ENCODE data around the gene GALNS. TPM values are rescaled to one million over a fixed set of nuclear protein-coding genes. Genes with fewer than 3 reads are reported as not detected.
"Not testable (repeated sequence)": the region's sequence is repeated elsewhere in the genome, so short reads cannot be mapped to it uniquely, and the experiment has no call there.

Gene GALNS
- total RNA-seq, 1 donor from 2014 or later = 18.1 TPM

DNA sequence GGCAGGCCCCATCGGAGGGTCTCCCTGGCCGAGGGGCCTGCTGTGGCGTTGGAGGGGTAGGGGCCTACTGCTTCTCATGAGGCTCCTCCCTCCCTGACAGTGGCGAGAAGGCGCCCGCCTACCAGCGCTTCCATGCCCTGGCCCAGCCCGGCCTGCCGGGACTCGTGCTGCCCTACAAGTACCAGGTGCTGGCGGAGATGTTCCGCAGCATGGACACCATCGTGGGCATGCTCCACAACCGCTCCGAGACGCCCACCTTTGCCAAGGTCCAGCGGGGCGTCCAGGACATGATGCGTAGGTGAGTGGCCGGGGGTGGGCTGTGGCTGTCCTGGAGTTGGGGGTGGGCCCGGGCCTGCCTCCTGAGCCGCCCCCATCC, 51.4 kb downstream of the GALNS start:
- no peak for DNase-seq

DNA sequence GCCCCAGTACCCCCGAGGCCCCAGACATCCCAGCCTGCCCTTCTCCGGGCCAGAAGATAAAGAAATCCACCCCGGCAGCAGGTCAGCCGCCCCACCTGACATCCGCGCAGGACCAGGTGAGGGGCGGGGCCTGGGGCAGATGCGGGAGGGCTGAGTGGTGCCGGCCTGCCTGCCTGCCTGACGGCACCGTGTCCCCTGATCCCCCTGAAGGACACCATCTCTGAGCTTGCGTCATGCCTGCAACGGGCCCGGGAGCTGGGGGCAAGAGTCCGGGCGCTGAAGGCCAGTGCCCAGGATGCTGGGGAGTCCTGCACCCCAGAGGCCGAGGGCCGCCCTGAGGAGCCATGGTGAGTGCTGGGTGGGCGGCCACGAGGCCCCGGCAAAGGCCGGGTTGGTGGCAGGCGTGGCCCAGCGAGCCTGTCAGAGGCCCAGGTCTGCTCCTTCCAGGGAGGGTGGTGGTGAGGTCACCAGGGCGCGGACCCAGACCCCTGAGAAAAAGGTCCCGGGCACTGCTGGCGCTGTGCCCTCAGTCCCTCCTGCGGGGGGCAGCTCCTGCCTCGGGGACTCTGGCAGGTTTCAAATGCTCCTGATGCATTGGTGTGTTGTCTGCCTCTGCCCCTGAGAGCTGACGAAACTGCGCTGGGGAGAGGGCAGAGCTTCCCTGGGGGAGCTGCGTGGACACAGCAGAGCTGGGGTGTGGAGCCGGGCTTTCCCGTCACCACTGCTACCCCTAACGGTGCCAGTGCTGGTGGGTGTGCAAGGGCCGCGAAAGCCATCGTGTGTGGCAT, 52.0 kb downstream of the GALNS start:
- DNase-seq = no peak

DNA sequence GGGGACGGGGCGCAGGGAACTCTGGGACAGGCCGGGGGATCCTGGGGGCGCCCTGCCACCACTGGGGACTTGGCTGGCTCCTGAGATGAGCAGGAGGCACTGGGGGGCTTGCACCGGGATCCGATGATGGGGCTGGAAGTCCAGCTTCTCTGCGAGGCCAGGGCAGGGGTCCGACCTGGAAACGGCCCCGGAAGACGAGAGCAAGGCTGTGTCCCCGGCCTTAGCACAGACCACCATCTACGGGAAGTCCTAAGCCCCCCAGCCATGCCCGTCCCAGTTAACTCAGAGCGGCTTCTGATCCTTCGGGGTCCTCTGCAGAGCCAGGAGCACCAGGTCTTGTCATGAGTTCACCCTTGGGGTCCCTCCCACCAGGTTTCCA, 52.6 kb downstream of the GALNS start:
- no peak for DNase-seq

DNA sequence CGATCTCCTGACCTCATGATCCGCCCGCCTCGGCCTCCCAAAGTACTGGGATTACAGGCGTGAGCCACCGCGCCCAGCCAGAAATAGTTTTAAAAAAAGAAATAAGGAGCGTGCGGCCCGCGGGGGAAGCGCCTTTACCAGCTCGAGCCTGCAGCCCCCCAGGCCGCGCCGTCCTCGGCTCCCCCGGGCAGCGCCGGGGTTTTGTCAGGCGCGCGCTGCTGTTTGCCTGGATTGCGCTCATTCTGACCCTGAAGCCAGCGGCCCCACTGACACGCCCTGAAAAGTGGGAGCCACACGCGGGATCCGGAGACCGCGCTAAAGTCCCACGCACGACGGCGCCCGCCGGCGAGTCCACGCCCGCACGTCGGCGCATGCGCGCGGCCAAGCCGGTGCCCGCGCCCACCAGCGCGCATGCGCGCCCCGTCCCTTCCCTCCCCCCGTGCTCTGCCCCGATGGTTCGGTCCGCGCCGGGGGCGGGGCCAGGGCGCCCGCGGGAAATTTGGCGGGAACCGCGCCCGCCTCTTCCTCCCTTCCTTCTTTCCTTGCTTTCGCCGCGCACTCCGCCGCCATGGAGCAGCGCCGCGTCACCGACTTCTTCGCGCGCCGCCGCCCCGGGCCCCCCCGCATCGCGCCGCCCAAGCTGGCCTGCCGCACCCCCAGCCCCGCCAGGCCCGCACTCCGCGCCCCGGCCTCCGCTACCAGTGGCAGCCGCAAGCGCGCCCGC, 53.3 kb downstream of the GALNS start, which contains the start of gene CDT1:
Gene CDT1, plus strand, starts transcription at position 526 of the 724 bp plus-strand sequence. Its CDS starts 43 bp downstream, at position 569.
- peak; percentile 84 for DNase-seq

DNA sequence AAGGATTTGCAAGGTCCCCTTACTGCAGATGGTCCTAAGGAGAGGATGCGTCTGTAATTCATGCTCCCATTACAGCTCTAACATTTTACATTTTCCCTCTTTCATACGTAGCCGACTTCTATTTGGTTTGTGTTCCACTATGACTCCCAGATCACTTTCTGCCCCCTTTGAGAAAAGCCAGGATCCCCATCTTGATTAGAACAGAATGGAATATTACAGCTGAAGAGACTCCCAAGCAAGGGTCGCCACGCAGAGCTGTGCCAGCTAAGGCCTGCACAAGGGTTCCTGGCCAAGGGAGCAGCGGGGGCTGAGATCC, 56.5 kb downstream of the GALNS start:
- no peak for DNase-seq

DNA sequence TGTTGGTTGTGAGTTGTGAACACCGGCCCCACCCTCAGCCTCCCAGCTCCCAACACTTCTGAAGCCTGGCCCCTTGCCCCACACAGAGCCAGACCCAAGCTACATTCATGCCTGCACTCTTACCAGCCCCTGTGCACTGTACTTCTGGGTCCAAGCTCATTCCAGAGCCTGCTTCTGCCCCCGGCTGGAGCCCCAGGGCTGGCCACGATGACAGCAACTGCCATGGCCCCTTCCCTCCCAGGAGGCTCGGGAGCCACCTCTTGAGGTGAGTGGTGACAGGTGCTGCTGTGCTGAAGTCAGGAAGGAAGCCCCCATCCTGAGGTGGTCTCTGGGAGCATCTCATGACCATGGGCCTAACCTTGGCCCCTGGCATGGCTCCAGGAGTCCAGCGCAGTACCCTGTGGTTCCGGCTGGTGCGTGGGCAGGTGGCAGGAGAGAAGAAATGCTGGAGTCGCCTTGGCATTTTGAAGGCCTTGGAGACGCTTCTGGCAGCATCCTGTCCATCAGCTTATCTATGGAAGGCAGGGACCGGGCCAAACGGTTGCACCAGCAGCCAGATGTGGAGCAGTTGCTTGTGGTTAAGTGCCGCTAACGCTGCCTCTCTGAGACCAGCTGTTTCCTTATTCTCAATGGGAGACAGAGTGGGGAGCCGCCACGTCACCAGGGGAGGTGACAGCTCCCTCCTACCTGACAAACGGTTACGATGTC, 57.0 kb downstream of the GALNS start:
- no peak for DNase-seq

DNA sequence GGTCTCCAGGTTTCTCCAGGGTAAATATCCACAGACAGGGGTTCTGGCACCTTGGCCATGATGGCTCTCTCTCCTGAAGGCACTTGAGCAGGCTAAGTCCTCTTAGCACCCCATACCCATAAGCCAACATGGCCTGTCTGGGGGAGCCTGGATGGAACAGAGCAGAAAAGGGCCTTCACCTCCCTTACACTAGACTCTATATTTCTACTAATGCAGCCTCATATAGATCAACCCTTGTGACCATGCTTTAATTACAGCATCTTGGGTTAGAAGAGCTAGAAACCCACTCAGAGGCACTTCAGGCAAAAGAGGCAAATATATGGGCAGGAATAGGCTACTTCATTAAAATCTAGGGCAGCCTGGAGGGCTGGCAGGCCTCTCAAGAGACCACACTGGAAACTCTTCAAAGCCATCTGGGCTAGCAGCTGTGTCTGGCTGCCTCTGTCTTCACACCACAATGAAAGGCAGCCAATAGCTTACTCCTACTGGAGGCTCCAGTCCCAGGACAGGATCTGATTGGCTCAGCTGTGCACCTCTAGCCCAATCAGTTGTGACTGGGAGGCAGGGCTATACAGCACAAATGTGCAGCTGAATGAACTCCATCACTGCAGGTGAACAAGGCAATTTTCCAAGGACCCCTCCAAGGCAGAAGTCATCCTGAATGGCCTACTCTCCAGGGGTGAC, 57.8 kb downstream of the GALNS start:
- DNase-seq = no peak

DNA sequence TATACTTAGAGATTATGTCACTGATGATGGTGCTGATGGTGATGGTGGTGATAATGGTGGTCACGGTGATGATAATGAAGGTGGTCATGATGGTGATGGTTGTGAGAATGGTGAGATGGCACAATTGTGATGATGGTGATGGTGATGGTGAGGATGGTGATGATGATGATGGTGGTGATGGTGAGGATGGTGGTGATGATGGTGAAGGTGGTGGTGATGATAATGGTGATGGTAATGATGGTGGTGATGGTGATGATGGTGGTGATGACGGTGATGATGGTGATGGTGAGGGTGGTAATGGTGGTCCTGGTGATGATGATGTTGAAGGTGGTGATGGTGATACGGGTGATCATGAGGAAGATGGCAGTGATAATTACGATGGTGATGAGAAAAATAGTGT, 58.7 kb downstream of the GALNS start:
- DNase-seq = no peak

DNA sequence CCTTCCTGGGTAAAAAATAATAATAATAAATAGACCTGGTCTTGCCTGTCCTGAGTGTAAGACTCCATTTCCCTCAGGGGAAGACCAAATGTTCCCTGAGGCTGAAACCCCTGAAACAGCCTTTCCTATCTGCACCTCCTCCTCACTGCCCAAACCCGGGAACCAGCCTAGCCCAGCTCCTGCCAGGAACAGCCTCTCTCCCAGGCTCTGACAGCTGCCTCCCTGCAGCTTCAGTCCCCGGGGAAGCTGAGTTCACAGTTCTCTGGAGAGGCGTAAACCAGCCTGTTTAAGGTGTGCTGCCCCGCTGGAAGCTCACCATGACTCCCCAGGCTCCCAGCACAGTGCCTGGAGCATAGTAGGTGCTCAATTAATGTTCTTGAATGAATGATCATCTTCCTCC, 60.5 kb downstream of the GALNS start:
- no peak for DNase-seq

DNA sequence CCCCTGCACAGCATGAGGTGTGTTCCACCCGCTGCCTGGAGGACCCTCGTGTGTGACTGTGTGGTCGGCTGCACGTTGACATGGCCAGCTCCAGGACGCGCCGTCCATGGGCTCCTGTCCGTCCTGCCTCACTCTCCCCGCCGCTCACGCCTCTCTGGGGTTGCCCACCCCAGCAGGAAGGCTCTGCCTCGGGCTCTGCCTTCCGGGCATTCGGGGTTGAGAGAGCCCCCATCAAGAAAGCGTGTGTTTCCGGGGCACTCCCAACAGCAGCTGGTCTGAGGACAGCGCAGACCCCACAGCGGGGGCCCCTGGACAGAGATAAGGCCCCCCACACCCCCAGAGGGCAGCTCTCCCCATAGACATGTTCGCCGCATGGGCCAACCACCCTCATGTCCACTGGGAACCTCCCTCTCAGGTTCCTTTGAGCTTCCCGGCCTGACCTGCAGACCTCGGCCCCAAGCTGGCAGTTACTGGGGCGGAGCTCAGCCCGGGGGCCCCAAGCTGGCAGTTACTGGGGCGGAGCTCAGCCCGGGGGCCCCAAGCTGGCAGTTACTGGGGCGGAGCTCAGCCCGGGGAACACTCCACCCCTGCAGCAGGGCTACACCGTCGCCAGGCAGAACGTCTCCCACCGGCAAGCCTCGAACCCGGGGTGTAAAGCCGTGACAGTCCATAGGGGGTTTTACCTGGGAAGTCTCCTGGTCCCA, 63.3 kb downstream of the GALNS start:
- DNase-seq = no peak

DNA sequence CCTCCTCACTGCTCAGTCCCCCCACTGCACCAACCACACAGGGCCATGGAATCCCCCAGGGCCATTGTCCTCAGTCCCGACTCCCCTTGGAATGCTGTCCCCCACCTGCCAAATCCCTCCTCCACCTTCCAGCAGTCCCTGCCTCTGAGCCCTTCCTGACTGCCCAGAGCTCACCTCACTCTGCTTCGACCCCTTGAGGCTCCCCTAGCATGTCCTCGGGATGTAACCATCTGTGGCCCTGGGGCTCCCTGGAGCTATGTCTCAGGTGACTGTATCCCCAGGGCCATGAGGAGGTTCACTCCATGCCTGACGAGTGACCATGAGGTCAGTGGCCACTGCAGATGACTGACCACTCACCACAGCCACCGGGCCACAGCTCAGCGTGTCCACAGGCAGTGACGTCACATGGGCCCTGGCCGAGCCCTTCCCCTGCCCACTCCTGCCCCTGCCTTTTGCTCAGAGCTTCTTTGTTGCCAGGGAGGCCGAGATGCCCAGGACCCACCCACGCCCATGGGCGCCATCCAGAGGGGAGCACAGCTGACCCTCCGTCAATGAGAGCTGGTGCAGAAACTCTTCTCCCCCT, 64.0 kb downstream of the GALNS start:
- no peak for DNase-seq

DNA sequence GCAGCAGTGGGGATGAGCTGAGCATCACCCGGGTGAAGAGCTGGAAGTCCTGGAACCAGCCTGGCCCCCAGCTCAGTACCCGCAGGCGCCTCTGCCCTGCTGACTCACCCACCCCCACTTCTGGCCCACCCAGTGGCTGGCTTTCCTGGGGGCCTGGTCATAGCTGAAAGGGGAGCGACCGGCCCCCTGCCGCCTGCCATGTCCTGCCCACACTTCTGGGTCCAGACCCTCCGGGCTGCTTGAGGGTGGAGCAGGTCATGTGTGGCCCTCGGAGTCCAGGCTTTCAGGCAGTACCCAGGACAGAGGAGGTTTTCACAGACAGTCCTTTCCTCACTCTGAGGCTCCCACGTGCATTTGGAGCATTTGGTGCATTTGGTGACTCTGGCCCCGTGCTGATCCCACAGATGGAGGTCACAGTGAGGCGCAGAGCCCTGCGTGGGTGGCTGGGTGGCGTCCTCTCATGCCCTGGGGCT, 64.6 kb downstream of the GALNS start:
- no peak for DNase-seq

DNA sequence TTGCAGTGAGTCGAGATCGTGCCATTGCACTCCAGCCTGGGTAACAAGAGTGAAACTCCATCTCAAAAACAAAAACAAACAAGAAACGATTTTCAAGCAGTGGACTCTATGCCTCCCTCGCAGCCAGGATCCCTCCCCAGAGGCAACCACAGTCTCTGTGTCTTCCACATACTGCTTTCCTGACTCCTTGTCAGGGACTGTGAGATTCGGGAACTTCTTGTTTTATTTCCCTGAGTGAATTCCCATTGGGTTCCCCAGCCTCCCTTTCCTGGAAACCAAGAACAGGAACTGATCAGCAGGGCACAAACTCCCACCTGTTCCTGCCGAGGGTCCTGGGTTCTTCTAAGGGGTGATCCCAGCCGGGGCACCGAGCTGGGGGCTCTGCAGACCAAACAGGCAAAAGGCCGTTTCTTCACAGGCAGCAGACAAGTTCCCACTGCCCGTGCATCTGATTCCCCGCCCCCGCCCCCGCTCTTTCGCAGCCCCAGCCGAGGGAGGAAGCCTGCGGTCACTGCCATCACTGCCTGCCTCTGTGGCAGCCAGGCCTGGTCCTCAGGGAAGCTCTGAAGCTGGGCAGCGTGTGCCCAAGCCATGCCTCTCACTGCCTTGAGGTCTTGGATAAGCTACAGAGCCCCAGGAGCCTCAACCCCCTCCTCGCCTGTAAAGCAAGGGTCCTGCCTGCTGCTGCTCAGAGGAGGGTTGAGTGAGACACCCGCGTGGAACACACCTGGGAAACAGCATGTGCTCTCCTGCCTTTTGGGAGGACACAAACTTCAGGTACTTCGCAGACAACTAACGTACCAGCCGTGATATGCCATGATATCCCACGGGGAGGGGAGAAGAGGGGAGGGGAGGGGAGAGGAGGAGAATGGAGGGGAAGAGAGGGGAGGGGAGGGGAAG, 66.2 kb downstream of the GALNS start:
- DNase-seq = no peak

DNA sequence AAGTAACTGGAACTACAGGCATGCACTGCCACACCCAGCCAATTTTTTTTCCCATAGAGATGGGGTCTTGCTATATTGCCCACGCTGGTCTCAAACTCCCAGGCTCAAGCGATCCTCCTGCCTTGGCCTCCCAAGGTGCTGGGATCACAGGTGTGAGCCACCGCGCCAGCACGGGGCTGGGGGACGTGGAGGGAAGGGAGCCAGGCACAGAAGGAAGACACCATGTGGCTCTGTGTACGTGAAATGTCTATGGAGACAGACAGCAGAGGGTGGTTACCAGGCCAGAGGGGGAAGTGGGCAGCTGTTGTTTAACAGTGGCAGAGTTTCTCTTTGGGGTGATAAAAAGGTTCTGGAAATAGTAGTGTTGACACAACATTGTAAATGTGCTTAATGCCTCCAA, 67.2 kb downstream of the GALNS start:
- DNase-seq = no peak

DNA sequence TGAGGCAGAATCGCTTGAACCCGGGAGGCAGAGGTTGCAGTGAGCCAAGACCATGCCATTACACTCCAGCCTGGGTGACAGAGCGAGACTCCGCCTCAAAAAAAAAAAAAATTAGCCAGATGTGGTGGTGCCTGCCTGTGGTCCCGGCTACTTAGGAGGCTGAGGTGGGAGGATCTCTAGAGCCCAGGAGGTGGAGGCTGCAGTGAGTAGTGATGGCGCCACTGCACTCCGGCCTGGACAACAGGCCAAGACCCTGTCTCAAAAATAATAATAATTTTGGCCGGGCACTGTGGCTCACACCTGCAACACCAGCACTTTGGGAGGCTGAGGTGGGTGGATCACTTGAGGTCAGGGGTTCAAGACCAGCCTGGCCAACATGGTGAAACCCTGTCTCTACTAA, 68.0 kb downstream of the GALNS start:
- not testable (repeated sequence) for DNase-seq

DNA sequence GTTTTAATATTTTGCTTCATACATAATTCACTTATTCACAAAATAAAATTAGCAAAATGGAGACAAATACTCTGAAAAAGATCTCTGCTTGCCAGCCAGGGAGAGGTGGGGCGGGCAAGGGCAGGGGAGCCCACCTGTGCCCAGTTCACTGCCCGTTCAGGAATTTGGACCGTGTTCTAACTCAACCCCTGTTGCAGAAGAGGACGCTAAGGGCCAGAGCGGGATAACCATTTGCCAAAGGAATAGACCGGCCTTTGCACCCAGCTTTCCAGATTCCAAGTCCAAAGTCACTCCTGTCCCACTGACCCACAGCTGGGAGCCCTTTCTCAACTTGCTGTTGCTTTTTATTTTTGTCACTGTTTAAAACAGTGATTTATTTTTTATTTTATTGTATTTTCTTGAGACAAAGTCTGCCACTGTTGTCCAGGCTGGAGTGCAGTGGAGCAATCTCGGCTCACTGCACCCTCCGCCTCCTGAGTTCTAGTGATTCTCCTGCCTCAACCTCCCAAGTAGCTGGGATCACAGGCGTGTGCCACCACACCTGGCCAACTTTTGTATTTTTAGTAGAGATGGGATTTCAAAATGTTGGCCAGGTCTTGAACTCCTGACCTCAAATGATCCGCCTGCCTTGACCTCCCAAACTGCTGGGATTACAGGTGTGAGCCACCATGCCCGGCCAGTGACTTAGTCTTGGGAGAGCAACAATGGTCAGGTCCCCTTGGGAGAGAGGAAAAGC, 69.0 kb downstream of the GALNS start:
- no peak for DNase-seq

DNA sequence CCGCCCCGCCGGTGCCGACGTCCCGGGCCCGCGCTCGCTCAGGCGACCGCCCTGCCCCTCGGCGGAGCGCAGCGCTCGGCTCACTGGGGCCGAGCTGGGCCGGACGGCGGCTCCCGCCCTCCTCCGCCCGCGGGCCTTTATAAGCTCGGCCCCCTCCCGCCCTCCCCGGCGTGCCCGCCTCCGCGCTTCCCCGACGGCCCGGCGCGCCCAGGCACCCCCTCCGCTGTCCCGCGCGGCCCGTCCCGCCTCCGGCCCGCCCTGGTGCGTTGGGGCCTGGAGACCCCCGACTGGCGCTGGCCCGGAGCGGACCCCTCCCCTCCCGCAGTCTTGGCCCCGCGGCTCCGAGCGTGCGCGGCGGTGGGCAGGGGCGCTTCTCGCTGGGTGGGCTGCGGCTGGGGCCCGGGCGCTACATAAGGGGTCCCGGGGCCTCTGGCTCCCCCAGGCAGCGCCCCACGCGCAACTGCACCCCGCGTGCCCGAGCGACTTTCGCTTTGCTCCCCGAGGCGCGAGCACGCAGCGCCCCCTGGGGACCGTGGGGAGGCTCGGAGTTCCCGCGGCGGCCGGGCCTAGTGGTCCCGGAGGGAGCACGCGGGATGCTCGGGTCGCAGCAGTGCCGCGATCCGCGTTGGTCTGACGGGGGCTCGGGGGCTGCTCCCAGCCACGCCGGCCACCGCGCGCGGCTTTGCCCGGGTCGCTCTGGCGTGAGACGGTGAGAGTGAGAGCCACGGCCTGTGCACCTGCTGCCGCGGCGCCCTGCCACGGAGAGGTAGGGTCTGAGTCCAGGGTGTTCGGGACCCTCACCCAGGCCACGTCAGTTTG, 71.4 kb downstream of the GALNS start, which contains the start of gene PIEZO1:
Gene PIEZO1, minus strand, starts transcription at position 115 of the 819 bp plus-strand sequence. CDS start 256 bp downstream, outside the sequence.
- DNase-seq = peak; percentile 19

DNA sequence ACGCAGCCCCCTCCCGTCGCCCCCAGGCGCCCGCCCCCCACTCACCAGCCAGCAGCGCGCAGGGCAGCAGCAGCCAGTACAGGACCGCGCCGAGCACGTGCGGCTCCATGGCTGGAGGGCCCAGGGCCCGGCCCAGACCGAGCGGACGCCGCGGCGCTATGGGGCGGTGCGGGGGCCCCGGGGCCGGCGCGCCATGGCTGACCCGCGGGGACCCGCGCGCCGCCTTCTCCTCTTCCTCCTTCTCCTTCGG, 72.0 kb downstream of the GALNS start:
- DNase-seq = no peak

Measured in skin of body (tissue), 2 donors.